Measurements from ENCODE around the gene VN1R5.

GRCh38 chr1:247210376-247211117 is 45.3 kb upstream of the VN1R5 start:
- TF ChIP-seq POLR2A (IDR thresholded peaks at IDR 0.05; ENCODE audit: low read depth, low read length) (peak; percentile 88), POLR2AphosphoS5 (IDR thresholded peaks at IDR 0.05; ENCODE audit: low read depth, low read length) (peak; percentile 90)
